HepG2 (cell line): ENCODE results near the gene XCL2. TPM values are rescaled to one million over a fixed set of nuclear protein-coding genes. Genes with fewer than 3 reads are reported as not detected.
A peak's percentile ranks its signal among the peaks of the same experiment; 100 is the strongest.

ENCODE experiments used
- AKAP8 ChIP-seq: sonication (generic); formaldehyde crosslinking; IDR thresholded peaks from 2 replicates; pipeline ENCODE4 v1.5.1; 2020; ENCODE audit warnings: mild to moderate bottlenecking, missing genetic modification reagents
- FOXP4 ChIP-seq: sonication (generic); formaldehyde crosslinking; IDR thresholded peaks from 2 replicates; pipeline ENCODE4 v1.4.0; 2020; ENCODE audit warnings: missing genetic modification reagents
- HDAC1 ChIP-seq: sonication (generic); formaldehyde crosslinking; IDR thresholded peaks from 2 replicates; pipeline ENCODE4 v1.5.1; 2020; ENCODE audit warnings: mild to moderate bottlenecking, missing genetic modification reagents
- MAFK ChIP-seq, 2 experiments: IDR thresholded peaks in 1 of 2; conservative IDR thresholded peaks in 1 of 2; 2 replicates each; pipeline ENCODE4 v1.6.1; 2011; ENCODE audit warnings: improper control_type of control experiment in 2 of 2, low read length in 2 of 2
- MBD4 ChIP-seq: IDR thresholded peaks from 2 replicates; pipeline ENCODE4 v1.6.1; 2012; ENCODE audit warnings: low read length, inconsistent platforms, borderline replicate concordance
- NCOA5 ChIP-seq: sonication (generic); formaldehyde crosslinking; IDR thresholded peaks from 2 replicates; pipeline ENCODE4 v1.4.0; 2020; ENCODE audit warnings: missing genetic modification reagents
- RNF2 ChIP-seq: fragments of 450-650 bp; conservative IDR thresholded peaks from 2 replicates; pipeline ENCODE4 v1.6.1; 2016; ENCODE audit warnings: low read depth
- RORA ChIP-seq: sonication (generic); formaldehyde crosslinking; IDR thresholded peaks from 2 replicates; pipeline ENCODE4 v1.5.0; 2020; ENCODE audit warnings: mild to moderate bottlenecking, missing genetic modification reagents, moderate library complexity
- SAP130 ChIP-seq: IDR thresholded peaks from 2 replicates; pipeline ENCODE4 v1.6.1; 2016; ENCODE audit warnings: low read depth
- UBTF ChIP-seq: sonication (generic); formaldehyde crosslinking; IDR thresholded peaks from 2 replicates; pipeline ENCODE4 v1.4.0; 2020; ENCODE audit warnings: mild to moderate bottlenecking, missing genetic modification reagents
- ZBTB3 ChIP-seq: sonication (generic); formaldehyde crosslinking; IDR thresholded peaks from 2 replicates; pipeline ENCODE4 v1.4.0; 2020; ENCODE audit warnings: low read depth, mild to moderate bottlenecking, moderate library complexity, missing genetic modification reagents, borderline replicate concordance
- ZNF232 ChIP-seq: sonication (generic); formaldehyde crosslinking; IDR thresholded peaks from 2 replicates; pipeline ENCODE4 v1.4.0; 2020; ENCODE audit warnings: missing genetic modification reagents, borderline replicate concordance
- ZNF329 ChIP-seq: sonication (generic); formaldehyde crosslinking; IDR thresholded peaks from 2 replicates; pipeline ENCODE4 v1.9.0; 2021; ENCODE audit warnings: low read depth, mild to moderate bottlenecking, missing genetic modification reagents
- ZNF597 ChIP-seq: sonication (generic); formaldehyde crosslinking; IDR thresholded peaks from 2 replicates; pipeline ENCODE4 v1.5.0; 2020; ENCODE audit warnings: missing genetic modification reagents
- ZNF780A ChIP-seq: sonication (generic); formaldehyde crosslinking; IDR thresholded peaks from 2 replicates; pipeline ENCODE4 v1.8.0; 2022; ENCODE audit warnings: mild to moderate bottlenecking, missing genetic modification reagents, moderate library complexity
- ZNF782 ChIP-seq: sonication (generic); formaldehyde crosslinking; IDR thresholded peaks from 2 replicates; pipeline ENCODE4 v1.4.0; 2020; ENCODE audit warnings: missing genetic modification reagents, mild to moderate bottlenecking, borderline replicate concordance
- ZNF788 ChIP-seq: sonication (generic); formaldehyde crosslinking; IDR thresholded peaks from 2 replicates; pipeline ENCODE4 v1.5.0; 2020; ENCODE audit warnings: mild to moderate bottlenecking, missing genetic modification reagents, borderline replicate concordance
- polyA plus RNA-seq, 8 experiments: library from polyadenylated mRNA; depleted of rRNA in 3 of 8; stranded (reverse) in 7 of 8; unstranded in 1 of 8; fragments of >200 nt; fragmentation: Illumina TruSeq in 4 of 8; extraction: Trizol in 4 of 8; gene quantifications; 2 replicates each; pipeline versions ENCODE4 v1.2.1 to v1.2.3, GENCODE V29; 2011 to 2016; ENCODE audit warnings: low read depth in 4 of 8, missing spikeins in 1 of 8, mixed read lengths in 1 of 8; ENCODE audit not compliant: insufficient read depth in 1 of 8
- total RNA-seq, 5 experiments: library from RNA; depleted of rRNA; stranded (reverse); fragments of >200 nt; fragmentation: Illumina TruSeq; extraction: Trizol; gene quantifications; 2 replicates each; pipeline ENCODE4 v1.2.3, GENCODE V29; 2016; ENCODE audit warnings: low read depth in 1 of 5
- TF ChIP-seq, protein P1 (sequence below): sonication (generic); formaldehyde crosslinking; IDR thresholded peaks from 2 replicates; pipeline ENCODE4 v1.9.0; 2021; ENCODE audit warnings: mild to moderate bottlenecking, missing genetic modification reagents

Gene XCL2
- total and polyA plus RNA-seq, 2 of the 13 experiments (the other 11 are each of a cell fraction or from before 2014, with no cell fraction given), result 0.50 TPM; not detected in 1

- no peak for TF ChIP-seq ZNF232
- TF ChIP-seq RORA (CRISPR knock-in tag), result no peak
- TF ChIP-seq NCOA5 (CRISPR knock-in tag), result no peak
- TF ChIP-seq SAP130 (CRISPR knock-in tag), result peak; percentile 22
- TF ChIP-seq, protein P1, sequence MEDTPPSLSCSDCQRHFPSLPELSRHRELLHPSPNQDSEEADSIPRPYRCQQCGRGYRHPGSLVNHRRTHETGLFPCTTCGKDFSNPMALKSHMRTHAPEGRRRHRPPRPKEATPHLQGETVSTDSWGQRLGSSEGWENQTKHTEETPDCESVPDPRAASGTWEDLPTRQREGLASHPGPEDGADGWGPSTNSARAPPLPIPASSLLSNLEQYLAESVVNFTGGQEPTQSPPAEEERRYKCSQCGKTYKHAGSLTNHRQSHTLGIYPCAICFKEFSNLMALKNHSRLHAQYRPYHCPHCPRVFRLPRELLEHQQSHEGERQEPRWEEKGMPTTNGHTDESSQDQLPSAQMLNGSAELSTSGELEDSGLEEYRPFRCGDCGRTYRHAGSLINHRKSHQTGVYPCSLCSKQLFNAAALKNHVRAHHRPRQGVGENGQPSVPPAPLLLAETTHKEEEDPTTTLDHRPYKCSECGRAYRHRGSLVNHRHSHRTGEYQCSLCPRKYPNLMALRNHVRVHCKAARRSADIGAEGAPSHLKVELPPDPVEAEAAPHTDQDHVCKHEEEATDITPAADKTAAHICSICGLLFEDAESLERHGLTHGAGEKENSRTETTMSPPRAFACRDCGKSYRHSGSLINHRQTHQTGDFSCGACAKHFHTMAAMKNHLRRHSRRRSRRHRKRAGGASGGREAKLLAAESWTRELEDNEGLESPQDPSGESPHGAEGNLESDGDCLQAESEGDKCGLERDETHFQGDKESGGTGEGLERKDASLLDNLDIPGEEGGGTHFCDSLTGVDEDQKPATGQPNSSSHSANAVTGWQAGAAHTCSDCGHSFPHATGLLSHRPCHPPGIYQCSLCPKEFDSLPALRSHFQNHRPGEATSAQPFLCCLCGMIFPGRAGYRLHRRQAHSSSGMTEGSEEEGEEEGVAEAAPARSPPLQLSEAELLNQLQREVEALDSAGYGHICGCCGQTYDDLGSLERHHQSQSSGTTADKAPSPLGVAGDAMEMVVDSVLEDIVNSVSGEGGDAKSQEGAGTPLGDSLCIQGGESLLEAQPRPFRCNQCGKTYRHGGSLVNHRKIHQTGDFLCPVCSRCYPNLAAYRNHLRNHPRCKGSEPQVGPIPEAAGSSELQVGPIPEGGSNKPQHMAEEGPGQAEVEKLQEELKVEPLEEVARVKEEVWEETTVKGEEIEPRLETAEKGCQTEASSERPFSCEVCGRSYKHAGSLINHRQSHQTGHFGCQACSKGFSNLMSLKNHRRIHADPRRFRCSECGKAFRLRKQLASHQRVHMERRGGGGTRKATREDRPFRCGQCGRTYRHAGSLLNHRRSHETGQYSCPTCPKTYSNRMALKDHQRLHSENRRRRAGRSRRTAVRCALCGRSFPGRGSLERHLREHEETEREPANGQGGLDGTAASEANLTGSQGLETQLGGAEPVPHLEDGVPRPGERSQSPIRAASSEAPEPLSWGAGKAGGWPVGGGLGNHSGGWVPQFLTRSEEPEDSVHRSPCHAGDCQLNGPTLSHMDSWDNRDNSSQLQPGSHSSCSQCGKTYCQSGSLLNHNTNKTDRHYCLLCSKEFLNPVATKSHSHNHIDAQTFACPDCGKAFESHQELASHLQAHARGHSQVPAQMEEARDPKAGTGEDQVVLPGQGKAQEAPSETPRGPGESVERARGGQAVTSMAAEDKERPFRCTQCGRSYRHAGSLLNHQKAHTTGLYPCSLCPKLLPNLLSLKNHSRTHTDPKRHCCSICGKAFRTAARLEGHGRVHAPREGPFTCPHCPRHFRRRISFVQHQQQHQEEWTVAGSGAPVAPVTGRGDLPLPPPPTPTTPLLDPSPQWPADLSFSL (CRISPR knock-in tag), result no peak
- TF ChIP-seq ZNF329 (CRISPR knock-in tag), result no peak
- TF ChIP-seq ZBTB3 (CRISPR knock-in tag), result no peak
- no peak for TF ChIP-seq UBTF (CRISPR knock-in tag)
- TF ChIP-seq RNF2, result no peak
- TF ChIP-seq MBD4, result no peak
- peak; percentile 40; the same call in 1 of the 2 replicates for TF ChIP-seq HDAC1
- no peak for TF ChIP-seq ZNF597
- TF ChIP-seq ZNF780A, result no peak
- peak; percentile 93 for TF ChIP-seq FOXP4
- no peak for TF ChIP-seq ZNF782 (CRISPR knock-in tag)
- TF ChIP-seq MAFK (conservative IDR thresholded peaks at IDR 0.05 in 1 of 2, IDR thresholded peaks at IDR 0.05 in 1 of 2; ENCODE audit: low read length in 2 of 2), result no peak
- no peak for TF ChIP-seq ZNF788 (CRISPR knock-in tag)
- no peak for TF ChIP-seq AKAP8 (CRISPR knock-in tag)
These were observed 11.8 kb upstream of the XCL2 start (continued) for GRCh38 chr1:168555508-168556046.
